AG04450 (cell line): Measurements from ENCODE around the gene OLFML2B. TPM values are rescaled to one million over a fixed set of nuclear protein-coding genes. Genes with fewer than 3 reads are reported as not detected.

ENCODE experiments used
- CTCF ChIA-PET: fragments of 300-600, 350-600 bp; formaldehyde crosslinking; extraction: SDS; loops from one replicate; lab custom pipeline; 2022; ENCODE audit warnings: antibody characterized with exemption, inconsistent platforms; lab: Charles Lee
- POLR2A ChIA-PET: fragments of 350-600 bp; formaldehyde crosslinking; extraction: SDS; loops from one replicate; lab custom pipeline; 2021; ENCODE audit warnings: antibody characterized with exemption, inconsistent platforms; lab: Yijun Ruan, JAX
- DNase-seq: peaks from one replicate; pipeline ENCODE4 v3.0.0-alpha.2; 2011; ENCODE audit warnings: low read depth, low spot score
- H3K27ac ChIP-seq: one replicate; pipeline ENCODE4 v1.5.1; 2012; ENCODE audit warnings: low read depth, low read length, control low read depth
- H3K27me3 ChIP-seq: one replicate; pipeline ENCODE4 v1.6.0; 2012; ENCODE audit warnings: low read length; ENCODE audit not compliant: control insufficient read depth, insufficient read depth
- H3K4me3 ChIP-seq: 2 replicates; pipeline ENCODE4 v1.5.1; 2011; ENCODE audit warnings: mild to moderate bottlenecking, low read depth, low read length, control low read depth
- H3K9me3 ChIP-seq: 2 replicates; pipeline ENCODE4 v1.5.1; 2012; ENCODE audit warnings: low read length; ENCODE audit not compliant: control insufficient read depth, insufficient read depth
- polyA plus RNA-seq: library from polyadenylated mRNA; depleted of rRNA; stranded (reverse); fragments of >200 nt; gene quantifications from 2 replicates; pipeline ENCODE4 v1.2.3, GENCODE V29; 2011
- TF ChIP-seq, protein P1 (sequence below): IDR thresholded peaks from 2 replicates; pipeline ENCODE4 v1.5.1; 2011; ENCODE audit warnings: low read depth, low read length, control low read depth, inconsistent platforms

Gene OLFML2B
- polyA plus RNA-seq, 1 experiment: 0.68 TPM

DNA sequence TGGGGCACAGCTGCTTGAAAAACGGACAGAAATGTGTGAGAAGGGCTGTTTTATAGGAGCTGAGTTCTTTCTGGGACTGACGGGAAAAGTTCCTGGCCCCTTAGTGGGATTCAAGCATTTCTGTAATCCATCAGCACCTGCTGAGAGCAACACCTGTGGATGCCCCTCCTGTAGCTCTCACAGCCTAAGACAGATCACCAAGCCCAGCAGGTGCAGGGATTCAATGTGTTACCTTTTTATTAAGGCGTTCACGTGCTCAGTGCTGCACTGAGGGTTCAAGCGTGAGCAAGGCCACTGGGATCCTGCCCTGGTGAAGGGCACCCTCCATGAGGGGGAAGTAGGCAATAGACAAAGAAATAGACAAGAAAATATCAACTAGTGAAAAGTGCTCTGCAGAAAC, 14.9 kb downstream of the OLFML2B start:
- CTCF ChIA-PET: interaction anchor here (1.1 kb wide), 1 partner anchor 28 kb away, joined by 4 read pairs; no protein-coding TSS in a partner anchor
- H3K27ac ChIP-seq: no peak overlapping the region
- H3K27me3 ChIP-seq: peaks cover 18% of the 10 kb centered on the region
- POLR2A ChIA-PET: no interaction called here
- TF ChIP-seq, protein P1, sequence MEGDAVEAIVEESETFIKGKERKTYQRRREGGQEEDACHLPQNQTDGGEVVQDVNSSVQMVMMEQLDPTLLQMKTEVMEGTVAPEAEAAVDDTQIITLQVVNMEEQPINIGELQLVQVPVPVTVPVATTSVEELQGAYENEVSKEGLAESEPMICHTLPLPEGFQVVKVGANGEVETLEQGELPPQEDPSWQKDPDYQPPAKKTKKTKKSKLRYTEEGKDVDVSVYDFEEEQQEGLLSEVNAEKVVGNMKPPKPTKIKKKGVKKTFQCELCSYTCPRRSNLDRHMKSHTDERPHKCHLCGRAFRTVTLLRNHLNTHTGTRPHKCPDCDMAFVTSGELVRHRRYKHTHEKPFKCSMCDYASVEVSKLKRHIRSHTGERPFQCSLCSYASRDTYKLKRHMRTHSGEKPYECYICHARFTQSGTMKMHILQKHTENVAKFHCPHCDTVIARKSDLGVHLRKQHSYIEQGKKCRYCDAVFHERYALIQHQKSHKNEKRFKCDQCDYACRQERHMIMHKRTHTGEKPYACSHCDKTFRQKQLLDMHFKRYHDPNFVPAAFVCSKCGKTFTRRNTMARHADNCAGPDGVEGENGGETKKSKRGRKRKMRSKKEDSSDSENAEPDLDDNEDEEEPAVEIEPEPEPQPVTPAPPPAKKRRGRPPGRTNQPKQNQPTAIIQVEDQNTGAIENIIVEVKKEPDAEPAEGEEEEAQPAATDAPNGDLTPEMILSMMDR: no peak
- DNase-seq: no peak
- H3K9me3 ChIP-seq: peaks cover 5% of the 10 kb centered on the region; the same call in 1 of the 2 replicates
- H3K4me3 ChIP-seq: no peak overlapping the region

DNA sequence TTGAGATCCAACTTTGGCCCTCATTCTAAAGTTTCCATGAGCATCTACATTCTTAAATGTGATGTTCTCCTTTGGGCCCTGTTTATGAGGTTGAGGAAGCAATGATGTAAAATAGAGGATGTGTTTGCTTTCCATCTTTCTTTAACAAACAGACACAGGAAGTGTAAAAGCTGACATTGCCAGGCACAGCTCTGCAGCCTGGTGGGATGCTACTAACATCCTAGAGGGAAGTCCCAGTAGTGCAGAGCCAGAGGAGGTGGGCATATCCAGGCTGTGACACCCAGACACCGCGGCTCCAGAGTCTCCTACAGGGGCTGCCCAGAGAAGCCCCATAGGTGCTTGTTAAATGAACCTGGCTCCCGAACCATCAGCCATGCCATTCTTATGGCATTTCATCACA, 16.2 kb downstream of the OLFML2B start:
- ChIA-PET CTCF (no interaction called here), POLR2A (no interaction called here)
- TF ChIP-seq, protein P1: no peak
- Histone ChIP-seq H3K4me3 (no peak overlapping the region), H3K9me3 (no peaks in the 10 kb centered on the region), H3K27ac (no peak overlapping the region), H3K27me3 (peaks cover 14% of the 10 kb centered on the region)
- no peak for DNase-seq

DNA sequence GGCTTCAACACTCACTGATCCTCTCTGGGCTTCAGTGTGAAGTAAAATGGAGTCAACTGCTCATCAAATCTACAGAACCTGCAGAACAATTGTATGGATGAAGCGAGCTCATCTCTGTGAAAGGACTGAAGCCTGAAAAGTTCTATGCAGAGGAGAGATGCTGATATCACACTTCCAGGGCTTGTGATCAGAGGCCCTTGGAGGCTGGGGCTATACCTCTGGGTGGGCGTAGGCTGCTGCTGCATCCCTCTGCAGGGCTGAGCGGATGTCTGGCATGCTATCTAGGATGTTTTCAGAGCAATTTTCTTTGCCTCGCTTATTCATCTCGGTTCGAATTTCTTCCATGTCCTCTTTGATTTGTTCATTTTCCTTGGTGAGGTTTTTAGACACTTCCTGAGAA, 17.6 kb downstream of the OLFML2B start:
- H3K27ac ChIP-seq: no peak overlapping the region
- ChIA-PET CTCF (interaction anchor here (0.7 to 0.8 kb wide), 2 partner anchors 214 to 250 kb away, joined by 3 to 7 read pairs; no protein-coding TSS in a partner anchor), POLR2A (no interaction called here)
- H3K27me3 ChIP-seq: peaks cover 12% of the 10 kb centered on the region
- H3K4me3 ChIP-seq: no peak overlapping the region
- no peak for DNase-seq
- H3K9me3 ChIP-seq: no peaks in the 10 kb centered on the region
- TF ChIP-seq, protein P1: no peak

DNA sequence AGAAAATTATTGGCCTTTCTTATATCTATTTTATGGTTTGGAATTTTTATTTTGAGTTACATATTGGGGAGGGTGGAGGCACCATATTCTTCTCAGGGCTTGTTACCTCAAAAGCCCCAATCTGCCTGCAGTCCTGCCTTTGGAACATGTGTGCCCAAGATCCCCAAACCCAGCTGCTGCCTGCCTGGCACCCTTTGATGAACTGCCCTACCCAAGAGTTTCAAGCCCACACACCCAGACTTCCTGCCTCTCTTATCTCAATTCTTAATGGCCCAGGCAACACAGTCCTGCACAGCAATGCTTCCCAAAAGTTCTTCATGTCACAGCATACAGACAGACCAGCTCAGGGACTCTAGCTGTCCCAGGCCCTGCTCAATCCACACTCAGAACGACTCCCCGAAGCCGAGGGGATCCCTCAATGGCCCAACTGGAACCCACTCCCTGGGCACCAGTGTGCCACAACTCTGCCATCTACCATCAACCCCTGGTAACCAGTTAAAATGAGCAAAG, 19.2 kb downstream of the OLFML2B start:
- Histone ChIP-seq H3K27ac (no peak overlapping the region), H3K9me3 (no peaks in the 10 kb centered on the region), H3K27me3 (peaks cover 10% of the 10 kb centered on the region), H3K4me3 (no peak overlapping the region)
- ChIA-PET CTCF (interaction anchor here (1.1 to 1.5 kb wide), 4 partner anchors 9 to 263 kb away, joined by 3 to 10 read pairs (median 4); no protein-coding TSS in a partner anchor), POLR2A (interaction anchor here (0.6 to 1.9 kb wide), 3 partner anchors 14 to 106 kb away, joined by 3 to 8 read pairs (median 4); partner anchors contain the start of gene OLFML2B)
- no peak for DNase-seq
- TF ChIP-seq, protein P1: no peak

DNA sequence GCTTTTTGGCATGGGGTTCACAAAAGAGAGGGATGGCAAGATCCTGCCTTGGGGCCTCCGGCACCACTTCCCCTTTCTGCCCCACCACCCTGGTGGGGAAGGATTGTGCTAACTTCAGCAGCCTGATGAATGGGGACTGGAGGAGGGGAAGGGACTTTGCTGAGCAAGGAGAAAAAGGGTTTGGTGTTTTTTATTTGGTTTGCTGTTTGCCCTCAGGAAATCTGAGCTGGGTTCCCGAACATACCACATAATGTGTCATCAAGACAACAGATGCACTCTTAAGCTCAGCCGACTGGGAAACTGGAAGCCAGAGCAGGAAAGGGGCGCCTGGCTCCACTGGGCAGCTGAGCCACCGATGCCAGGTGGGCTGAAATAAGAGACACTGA, 19.8 kb downstream of the OLFML2B start:
- H3K4me3 ChIP-seq: no peak overlapping the region
- CTCF ChIA-PET: interaction anchor here (1.1 to 1.5 kb wide), 4 partner anchors 9 to 262 kb away, joined by 3 to 10 read pairs (median 4); no protein-coding TSS in a partner anchor

More for the DNA sequence above, 19.8 kb downstream of the OLFML2B start:
- POLR2A ChIA-PET: interaction anchor here (0.6 to 1.9 kb wide), 3 partner anchors 14 to 105 kb away, joined by 3 to 8 read pairs (median 4); partner anchors contain the start of gene OLFML2B
- TF ChIP-seq, protein P1: no peak
- no peaks in the 10 kb centered on the region; the same call in 1 of the 2 replicates for H3K9me3 ChIP-seq
- H3K27me3 ChIP-seq: peaks cover 9% of the 10 kb centered on the region
- DNase-seq: peak; percentile 61
- H3K27ac ChIP-seq: peak overlapping the region; percentile 68
